22Rv1 (cell line): ENCODE measurements around the gene PACSIN3.

Experiments
- ZFX ChIP-seq: fragments of 450-650 bp; IDR thresholded peaks from 2 replicates; pipeline ENCODE4 v1.6.1; 2017; ENCODE audit warnings: antibody characterized with exemption, borderline replicate concordance
- TF ChIP-seq, protein P1 (sequence below): fragments of 450-650 bp; IDR thresholded peaks from 2 replicates; pipeline ENCODE4 v1.5.1; 2017; ENCODE audit warnings: mild to moderate bottlenecking

DNA sequence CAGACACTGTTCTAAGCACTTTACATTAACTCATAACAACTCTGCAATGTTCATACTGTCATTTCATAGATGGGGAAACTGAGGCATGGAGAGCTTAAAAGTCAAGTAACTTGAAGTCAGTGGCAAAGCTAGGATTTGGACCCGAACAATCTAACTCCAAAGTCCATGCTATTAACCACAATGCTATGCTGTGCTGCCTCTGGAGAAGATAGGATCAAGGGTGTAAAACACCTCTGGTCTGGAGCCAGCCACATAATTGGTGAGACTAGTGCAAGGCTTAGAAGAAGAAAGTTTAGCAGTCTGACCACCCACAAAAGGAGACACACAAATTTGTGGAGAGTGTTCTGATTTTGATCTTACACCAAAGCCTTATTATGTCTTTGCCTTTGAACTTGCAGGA is 53.3 kb downstream of the PACSIN3 start:
- TF ChIP-seq, protein P1, sequence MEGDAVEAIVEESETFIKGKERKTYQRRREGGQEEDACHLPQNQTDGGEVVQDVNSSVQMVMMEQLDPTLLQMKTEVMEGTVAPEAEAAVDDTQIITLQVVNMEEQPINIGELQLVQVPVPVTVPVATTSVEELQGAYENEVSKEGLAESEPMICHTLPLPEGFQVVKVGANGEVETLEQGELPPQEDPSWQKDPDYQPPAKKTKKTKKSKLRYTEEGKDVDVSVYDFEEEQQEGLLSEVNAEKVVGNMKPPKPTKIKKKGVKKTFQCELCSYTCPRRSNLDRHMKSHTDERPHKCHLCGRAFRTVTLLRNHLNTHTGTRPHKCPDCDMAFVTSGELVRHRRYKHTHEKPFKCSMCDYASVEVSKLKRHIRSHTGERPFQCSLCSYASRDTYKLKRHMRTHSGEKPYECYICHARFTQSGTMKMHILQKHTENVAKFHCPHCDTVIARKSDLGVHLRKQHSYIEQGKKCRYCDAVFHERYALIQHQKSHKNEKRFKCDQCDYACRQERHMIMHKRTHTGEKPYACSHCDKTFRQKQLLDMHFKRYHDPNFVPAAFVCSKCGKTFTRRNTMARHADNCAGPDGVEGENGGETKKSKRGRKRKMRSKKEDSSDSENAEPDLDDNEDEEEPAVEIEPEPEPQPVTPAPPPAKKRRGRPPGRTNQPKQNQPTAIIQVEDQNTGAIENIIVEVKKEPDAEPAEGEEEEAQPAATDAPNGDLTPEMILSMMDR, result no peak
- no peak for TF ChIP-seq ZFX
